Measurements from ENCODE around the gene PITPNC1.
A peak's percentile ranks its signal among the peaks of the same experiment; 100 is the strongest.
"Not testable (repeated sequence)": the region's sequence is repeated elsewhere in the genome, so short reads cannot be mapped to it uniquely, and the experiment has no call there.

PITPNC1 gene

DNA sequence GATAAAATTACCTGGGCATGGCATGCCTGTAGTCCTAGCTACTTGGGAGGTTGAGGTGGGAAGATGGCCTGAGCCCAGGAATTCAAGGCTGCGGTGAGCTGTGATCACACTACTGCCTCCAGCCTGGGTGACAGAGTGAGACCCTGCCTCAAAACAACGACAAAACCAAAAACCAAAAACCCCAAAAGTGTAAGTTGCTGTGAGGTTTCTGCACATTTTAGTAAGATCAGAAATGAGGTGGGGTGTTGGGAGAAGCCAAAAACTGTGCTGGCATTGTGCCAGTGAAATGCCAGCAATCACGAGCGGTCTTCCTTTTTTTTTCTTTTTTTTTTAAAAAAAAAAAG lies 114.6 kb downstream of the PITPNC1 start:
- DNase-seq = no peak

DNA sequence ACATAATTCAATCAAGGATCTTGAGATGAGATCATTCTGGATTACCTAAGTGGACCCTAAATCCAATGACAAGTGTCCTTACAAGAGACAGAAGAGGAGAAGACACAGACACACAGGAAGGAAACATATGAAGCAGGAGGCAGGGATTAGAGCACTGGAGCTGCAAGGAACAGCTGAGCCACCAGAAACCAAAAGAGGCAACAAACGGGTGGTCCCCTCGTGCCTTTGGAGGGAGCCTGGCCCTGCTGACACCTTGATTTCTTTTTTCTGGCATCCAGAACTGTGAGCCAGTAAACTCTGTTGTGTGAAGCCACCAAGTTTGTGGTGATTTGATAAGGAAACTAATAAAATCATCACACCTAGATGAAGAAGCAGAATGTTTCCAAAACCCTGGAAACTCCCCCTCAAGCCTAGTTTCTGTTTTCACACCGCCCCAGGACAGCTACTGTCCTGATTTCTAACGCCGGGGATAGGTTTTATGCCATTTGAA lies 115.2 kb downstream of the PITPNC1 start:
- no peak for DNase-seq

DNA sequence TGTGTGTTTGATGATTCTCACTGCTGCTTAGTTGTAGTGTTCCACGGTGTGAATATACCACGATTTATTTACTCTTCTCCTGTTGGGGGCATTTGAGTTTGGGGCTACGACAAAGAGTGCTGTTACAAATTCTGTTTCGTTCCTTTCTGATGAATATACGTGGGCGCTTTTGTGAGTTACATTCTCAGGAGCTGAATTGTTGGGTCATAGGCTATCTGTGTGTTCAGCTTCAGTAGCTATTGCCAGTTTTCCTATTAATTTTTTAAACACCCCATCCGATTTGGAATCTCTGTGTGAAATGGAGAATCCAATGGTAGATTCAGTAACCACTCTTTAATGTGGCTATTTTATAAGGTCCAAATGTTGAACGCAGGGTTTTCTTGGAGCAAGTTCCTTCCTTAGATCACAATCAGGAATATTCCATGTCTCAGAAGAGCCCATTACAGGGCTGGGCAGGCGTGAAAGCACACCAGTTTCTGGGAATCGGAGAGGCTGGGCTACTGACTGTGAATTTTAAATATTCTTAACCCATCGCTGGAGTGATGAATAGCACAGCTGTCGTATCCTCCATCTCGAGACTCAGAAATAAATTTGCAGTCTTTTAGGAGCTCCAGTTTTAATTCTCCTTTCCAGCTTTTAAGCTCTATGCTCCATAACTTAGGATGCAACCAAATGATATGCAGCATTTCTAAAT lies 115.9 kb downstream of the PITPNC1 start:
- no peak for DNase-seq

DNA sequence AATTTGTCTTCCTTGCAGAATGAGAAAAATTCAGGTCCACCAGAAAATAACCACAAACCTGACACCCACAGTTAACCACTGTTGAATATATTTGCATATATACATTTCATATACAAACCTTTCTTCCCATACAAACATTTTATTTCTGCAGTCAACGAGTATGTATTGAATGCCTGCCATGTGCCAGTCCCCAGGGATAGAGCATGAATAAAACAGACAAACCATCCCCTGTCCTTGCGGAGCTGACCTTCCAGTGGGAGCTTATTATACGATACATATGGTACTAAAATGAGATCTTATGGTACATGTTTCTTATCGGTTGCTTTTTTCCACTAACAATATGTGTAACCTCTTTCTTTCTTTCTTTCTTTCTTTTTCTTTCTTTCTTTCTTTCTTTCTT lies 116.7 kb downstream of the PITPNC1 start:
- DNase-seq = no peak

DNA sequence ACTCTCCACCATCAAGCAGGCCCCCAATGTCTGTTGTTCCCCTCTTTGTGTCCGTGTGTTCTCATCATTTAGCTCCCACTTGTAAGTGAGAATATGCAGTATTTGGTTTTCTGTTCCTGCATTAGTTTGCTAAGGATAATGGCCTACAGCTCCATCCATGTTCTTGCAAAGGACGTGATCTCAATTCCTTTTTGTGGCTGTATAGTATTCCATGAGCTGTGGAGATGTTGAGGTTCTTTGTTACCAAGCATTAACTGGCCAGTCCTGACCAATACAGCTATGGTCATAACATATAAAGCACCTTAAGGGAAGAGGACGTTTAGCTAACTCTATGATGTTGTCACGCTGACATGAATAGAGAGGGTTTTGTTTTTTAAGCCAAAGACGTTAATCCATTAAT lies 118.5 kb downstream of the PITPNC1 start:
- not testable (repeated sequence) for DNase-seq

DNA sequence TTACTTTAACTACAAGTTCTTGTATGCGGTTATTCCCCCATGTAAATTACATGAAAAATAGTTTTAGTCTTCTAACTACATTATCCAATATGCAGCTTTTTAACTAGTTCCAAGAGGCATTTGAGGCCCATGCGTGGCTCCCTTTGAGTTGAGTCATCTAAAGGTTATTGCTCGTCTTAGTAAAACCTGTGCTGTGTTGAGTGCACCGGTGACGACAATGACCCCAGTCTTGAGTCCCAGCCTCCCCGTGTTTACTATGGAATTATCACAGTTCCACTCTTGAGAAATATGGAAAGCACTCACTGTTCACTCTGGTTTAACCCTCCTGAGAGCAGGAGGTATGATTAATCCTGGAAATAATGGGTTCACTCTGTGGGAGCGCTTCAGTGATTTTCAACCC lies 119.2 kb downstream of the PITPNC1 start:
- no peak for DNase-seq

DNA sequence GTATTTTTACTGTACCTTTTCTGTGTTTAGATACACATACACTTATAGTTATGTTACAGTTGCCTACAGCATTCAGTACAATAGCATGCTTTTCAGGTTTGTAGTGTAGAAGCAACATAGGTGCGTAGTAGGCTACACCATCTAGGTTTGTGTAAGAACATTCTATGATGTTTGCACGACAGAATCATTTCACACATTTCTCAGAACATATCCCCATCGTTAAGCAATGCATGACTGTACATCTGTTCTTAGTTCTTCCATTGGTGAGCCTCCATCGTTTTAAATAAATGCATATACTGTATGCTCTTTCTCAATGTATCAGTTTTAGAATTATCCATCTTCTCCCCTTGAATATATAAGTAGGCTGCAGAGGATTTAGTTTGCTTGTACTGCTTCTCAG lies 122.6 kb downstream of the PITPNC1 start:
- DNase-seq = no peak

DNA sequence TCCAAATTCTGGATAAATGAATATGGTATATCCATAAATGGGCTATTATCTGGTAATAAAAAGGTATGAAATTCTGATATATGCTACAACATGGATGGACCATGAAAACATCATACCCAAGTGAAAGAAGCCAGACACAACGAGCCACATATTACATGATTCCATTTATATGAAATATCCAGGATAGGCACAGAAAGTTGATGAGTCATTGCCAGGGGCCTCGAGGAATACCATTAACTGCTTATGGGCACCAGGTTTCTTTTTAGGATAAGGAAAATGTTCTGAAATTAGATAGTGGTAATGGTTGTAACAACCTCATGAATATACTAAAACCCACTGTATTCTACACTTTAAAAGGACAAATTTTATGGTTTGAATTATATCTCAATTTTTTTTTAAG lies 123.2 kb downstream of the PITPNC1 start:
- no peak for DNase-seq

DNA sequence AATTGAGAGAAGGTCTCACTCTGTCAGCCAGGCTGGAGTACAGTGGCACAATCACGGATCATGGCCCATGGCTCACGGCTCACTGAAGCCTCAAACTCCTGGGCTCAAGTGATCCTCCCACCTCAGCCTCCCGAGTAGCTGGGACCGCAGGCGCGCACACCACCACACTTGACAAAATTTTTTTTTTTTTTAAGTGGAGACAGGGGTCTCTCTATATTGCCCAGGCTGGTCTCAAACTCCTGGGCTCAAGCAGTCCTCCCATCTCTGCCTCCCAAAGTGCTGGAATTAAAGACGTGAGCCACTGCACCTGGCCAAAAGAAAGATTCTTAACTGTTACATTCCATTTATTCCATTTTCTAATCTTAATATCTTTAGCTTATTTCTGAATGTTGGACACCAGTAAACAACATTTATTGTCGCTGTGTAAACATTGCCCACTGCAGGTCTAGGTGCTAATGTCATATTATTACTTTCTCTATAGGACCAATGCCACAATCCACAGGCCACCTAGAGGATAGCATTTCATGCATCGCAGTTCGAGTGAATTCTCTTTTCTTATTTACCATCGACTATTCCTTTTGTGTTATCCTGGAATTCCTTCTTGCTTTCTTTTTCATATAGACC lies 123.7 kb downstream of the PITPNC1 start:
- DNase-seq = no peak

DNA sequence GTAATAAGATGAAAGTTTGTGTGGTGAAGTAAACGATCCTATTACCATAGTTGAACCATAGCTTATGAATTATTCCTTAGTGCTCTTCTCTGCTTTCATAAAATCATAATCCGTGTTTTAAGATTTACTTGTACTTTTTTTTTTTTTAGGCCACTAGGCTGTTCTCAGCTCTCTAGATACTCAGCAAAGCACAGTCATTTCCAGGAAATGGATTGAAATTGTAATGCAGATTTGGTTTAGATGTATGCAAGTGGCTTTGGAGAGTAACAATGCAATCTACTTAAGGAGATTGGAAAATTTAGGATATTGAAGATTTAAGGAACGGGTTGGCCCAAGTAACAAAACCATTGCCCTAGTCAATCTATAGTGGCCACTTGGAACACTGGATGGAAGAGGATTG lies 125.1 kb downstream of the PITPNC1 start:
- DNase-seq = no peak

DNA sequence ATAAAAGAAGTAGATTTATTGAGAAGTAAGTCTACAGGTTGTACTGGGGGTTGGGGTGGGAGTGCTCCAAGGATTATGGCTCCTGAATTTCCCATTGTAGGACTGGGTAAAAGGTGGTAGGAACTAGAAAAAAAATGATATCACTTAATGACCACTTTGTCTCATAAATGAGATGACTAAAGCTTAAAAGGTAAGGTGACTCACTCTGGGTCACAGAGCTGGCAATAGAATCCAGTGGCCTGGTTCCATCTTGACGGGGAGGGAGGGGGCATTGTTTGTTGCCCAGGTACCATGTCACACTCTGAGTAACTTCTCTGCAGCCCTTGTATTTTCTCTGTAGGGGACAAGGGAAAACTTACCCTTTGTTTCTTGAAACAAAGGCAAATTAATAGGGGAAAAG lies 126.1 kb downstream of the PITPNC1 start:
- peak; percentile 37 for DNase-seq

DNA sequence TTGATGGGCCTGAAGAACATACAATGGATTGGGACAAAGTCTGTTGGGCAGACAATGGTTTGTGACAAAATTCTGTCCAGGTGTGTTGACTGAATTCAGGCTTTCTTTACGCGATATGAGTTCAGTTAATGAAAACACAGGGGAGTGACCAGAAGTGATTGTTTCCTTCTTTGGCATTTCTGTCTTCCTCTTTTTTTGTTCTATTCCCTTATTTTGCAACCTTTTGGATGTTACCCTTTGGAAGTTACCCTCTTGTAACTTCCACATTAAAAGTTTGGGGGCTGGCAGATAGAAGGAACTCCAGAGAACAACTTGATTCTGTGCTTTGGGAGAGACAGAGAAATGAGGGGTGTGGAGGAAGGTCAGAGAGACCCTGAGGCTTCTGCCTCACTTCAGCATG lies 126.7 kb downstream of the PITPNC1 start:
- no peak for DNase-seq

DNA sequence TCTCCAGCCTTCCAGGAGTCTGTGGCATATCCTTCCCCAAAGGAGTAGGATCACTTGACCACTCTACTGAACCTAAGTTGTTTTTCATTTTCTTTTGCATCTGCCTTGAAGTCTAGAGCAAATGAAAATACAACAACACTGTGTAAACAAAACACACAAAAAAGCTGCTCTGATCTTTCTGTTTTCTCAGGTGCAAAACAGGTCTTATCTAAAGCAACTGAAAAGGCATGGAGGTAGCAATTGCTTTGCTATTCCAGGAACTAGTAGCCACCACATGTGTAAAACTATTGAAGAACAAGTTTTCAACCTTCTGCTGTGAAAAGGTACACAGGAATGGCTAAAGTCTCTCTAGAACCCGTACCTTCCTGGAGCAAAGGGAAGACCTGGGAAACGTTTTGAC lies 127.1 kb downstream of the PITPNC1 start:
- no peak for DNase-seq

DNA sequence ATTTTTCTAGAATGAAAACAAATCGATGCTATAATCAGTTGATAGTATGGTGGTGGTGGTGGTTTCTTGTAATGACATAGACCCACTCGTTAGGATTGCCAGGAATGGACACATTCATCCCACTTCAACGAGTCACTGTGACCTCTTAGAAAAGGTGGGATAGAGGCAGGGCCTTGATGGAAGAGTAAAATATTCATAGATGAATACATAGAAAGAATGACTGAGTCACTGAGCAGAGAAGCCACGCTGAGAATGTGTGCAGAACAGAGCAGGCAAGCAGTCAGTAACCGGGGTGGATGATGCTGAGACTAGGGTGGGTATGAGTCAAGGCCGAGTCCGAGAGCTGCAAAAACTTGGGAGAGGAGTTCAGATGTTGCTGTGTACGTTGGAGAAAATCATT lies 129.9 kb downstream of the PITPNC1 start:
- no peak for DNase-seq

DNA sequence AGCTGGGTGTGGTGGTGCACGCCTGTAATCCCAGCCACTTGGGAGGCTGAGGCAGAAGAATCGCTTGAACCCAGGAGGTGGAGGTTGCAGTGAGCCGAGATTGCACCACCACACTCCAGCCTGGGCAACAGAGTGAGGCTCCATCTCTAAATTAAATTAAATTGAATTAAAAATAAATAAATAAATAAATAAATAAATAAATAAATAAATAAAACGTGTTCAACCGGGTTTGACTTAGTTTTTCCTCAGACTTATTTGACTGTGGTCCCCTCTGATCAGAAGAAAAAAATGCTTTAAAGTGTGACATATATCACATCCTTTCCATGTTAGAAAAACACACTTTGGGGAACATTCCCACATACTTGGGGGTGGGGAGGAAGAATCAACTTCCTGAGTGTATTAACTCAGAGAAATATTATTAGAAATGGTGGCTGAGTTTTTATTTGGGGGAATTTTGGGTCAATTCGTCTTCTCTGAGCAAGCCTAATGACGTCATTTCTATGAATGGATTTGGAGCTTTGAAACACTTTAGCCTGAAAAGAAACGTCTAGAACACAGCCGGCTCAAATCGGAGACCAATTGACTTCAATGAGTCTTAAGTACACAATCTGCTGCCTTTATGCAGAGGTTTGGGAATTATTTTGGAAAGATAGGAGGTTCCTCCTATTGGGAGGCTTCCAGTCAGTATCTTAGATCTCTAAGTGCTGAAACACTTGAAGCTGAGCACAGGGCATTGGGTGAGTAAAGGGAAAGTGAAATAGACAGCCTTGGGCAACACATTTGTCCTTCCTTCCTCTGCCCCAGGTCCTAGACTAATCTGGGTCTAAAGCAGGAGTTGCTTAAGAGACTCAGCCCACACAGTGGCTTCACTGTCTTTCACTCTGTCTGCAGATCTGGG lies 132.6 kb downstream of the PITPNC1 start:
- DNase-seq = no peak

DNA sequence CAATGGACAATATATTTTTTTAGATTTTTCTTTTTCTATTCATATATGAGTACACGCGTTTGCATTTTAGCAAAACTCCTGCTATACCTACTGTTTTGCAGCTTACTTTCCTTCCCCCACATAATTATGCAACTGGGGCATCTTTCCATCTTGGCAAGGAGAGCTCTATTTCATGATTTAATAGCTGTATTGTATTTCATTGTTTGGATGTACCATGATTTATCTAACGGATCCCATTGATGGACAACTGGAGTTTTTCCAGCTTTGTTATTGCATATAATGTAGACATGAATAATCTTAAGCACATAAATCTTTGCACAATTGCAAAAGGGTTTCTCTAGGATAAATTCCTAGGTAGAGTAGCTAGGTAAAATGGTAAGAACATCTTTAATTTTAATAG lies 133.9 kb downstream of the PITPNC1 start:
- DNase-seq = no peak

DNA sequence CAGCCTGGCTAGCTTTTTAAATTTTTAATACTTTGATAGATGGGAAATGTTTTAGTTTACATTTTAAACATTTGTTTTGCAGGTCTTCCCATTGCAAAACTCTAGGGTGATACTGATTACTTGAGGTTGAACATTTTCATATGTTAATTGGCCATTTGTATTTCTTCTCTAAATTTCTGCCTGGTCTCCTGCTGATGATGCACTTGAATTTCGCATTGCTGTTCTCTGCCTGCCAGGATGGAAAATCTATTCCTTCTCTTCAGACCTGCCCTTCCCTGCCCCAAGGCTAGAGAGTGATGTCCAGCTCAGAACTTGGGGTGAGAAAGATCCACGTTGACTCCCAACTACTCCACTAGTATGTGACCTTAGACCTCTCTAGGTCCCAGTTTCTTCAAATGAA lies 134.7 kb downstream of the PITPNC1 start:
- no peak for DNase-seq

DNA sequence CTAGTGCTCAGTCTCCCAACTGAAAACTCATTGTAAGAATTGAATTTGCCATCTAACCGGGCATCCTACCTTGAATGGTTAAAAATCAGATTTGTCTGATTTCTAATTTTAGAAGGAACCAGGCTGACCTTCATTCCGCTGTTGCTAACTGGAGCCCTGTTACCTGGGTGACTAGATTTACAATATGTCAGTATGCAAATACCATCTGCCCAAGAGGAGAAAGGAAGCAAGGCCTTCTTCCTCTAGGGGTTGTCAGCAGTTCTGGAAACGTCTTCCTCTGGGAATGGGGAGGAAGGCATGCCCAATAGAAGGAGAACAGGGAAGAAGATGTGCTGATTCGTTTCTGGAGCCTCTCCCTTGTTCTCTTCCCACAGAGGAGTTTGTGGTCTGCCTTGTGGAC lies 137.9 kb downstream of the PITPNC1 start:
- no peak for DNase-seq

DNA sequence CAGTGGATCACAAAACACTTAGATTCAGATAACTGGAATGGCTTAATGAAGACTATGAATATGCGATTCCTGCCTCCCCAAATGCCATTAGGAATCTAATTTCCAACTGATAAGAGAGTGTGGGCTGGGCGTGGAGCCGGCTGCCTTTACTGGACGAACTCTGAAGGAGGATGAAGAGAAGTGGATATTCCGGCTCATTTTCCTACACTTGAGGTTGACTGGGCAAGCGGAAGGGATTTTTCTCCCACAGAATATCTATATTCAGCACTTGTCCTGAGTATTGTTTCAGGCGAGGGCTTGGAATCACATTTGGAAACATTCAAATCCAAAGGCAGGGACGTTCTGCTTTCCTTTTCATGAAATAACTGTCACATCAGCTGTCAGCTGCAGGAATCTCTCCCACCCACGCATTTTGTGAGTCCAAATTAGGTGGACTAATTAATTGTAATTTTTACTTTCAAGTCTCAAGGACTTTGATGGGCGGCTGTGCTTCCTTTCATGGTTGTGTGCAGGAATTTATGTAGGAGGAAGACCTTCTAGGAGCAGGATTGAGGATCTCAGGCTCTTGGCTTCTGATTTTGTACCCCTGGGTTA lies 138.5 kb downstream of the PITPNC1 start:
- no peak for DNase-seq

DNA sequence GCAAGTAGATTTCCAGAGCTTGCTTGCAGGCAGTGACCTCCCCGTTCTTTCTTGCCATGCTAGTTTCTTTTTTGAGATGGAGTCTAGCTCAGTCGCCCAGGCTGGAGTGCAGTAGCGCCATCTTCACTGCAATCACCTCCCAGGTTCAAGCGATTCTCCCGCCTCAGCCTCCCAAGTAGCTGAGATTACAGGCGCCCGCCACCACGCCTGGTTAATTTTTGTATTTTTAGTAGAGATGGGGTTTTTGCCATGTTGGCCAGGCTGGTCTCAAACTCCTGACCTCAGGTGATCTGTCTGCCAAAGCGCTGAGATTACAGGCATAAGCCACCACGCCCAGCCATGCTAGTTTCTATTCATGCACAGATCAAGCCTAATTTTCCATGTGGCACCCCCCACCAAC lies 139.5 kb downstream of the PITPNC1 start:
- not testable (repeated sequence) for DNase-seq

DNA sequence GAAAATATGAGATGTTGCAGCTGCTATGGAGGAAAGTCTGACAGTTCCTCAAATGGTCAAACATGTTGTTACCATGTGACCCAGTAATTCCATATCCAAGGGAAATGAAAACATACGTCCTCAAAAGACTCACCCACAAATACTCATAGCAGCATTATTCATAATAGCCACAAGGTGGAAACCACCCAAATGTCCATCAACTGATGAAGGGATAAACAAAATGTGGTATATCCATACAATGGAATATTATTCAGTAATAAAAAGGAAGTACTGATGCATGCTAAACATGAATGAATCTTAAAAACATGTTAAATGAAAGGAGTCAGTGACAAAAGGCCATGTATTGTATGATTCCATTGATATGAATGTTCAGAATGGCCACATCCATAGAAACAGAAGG lies 140.2 kb downstream of the PITPNC1 start:
- DNase-seq = no peak

DNA sequence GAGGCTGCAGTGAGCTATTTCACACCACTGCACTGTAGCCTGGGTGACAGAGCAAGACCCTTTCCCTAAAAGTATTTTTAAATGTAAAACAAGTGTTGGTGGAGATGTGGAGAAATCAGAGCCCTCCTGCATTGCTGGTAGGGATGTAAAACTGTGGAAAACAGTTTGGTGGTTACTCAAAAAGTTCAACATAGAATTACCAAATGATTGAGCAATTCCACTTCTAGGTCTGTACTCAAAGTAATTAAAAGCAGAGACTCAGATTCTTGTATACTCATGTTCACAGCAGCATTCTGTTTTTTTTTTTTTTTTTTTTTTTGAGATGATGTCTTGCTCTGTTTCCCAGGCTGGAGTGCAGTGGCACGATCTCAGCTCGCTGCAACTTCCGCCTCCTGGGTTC lies 141.8 kb downstream of the PITPNC1 start:
- no peak for DNase-seq

DNA sequence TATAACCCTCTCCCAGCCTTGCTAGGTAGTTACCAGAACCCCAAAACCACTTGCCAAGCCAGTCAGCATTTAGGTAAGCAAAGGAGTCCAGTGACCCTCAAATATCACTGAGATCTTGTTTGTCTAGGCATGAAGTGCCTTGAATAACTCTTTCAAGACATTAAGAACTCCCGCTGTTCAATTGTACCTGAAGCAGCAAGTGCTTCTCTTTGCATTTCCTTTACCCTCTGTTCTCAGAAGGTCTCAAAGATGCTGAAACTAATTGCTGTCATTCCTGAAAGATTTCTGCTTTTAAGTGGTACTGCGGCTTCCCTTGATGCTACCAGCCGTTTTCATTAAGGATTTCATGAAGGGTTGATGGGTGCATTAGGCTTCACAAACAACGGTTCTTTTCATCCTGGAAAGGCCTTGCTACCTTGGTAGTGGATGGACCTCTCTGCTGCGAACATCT lies 142.7 kb downstream of the PITPNC1 start:
- no peak for DNase-seq

Data from stimulated activated CD4-positive, alpha-beta T cell treated with anti-CD3 and anti-CD28 coated beads, Interleukin-15, amount 100 ng/mL, for 24 hours (primary cell).